NT2/D1 (cell line): ENCODE results near the gene NAT16.
A peak's percentile ranks its signal among the peaks of the same experiment; 100 is the strongest.

Source experiments
- DNase-seq: peaks from one replicate; pipeline ENCODE4 v3.0.0-alpha.2; 2011; ENCODE audit warnings: low read depth, low spot score
- H3K27me3 ChIP-seq: 2 replicates; pipeline ENCODE4 v1.6.0; 2011; ENCODE audit warnings: mild to moderate bottlenecking; ENCODE audit not compliant: insufficient read length, insufficient read depth
- H3K36me3 ChIP-seq: 2 replicates; pipeline ENCODE4 v1.6.1; 2011; ENCODE audit warnings: mild to moderate bottlenecking, low read length, mixed read lengths; ENCODE audit not compliant: insufficient read depth, insufficient read length
- H3K4me1 ChIP-seq: 2 replicates; pipeline ENCODE4 v1.5.1; 2011; ENCODE audit not compliant: insufficient read depth, insufficient read length
- H3K4me3 ChIP-seq: 2 replicates; pipeline ENCODE4 v1.5.1; 2011; ENCODE audit warnings: low read depth; ENCODE audit not compliant: insufficient read length
- H3K9ac ChIP-seq: 2 replicates; pipeline ENCODE4 v1.6.0; 2011; ENCODE audit warnings: low read depth; ENCODE audit not compliant: insufficient read length
- H3K9me3 ChIP-seq: 2 replicates; pipeline ENCODE4 v1.5.1; 2011; ENCODE audit warnings: mild to moderate bottlenecking, low read length; ENCODE audit not compliant: insufficient read depth
- SUZ12 ChIP-seq: IDR thresholded peaks from 2 replicates; pipeline ENCODE4 v1.6.1; 2011; ENCODE audit not compliant: insufficient read length, insufficient read depth; ENCODE audit errors: extremely low read depth
- YY1 ChIP-seq: IDR thresholded peaks from 2 replicates; pipeline ENCODE4 v1.6.1; 2011; ENCODE audit not compliant: insufficient read length, insufficient read depth
- ZNF274 ChIP-seq: IDR thresholded peaks from 2 replicates; pipeline ENCODE4 v1.6.1; 2011; ENCODE audit warnings: mild to moderate bottlenecking, low read depth, low read length

The NAT16 gene

DNA sequence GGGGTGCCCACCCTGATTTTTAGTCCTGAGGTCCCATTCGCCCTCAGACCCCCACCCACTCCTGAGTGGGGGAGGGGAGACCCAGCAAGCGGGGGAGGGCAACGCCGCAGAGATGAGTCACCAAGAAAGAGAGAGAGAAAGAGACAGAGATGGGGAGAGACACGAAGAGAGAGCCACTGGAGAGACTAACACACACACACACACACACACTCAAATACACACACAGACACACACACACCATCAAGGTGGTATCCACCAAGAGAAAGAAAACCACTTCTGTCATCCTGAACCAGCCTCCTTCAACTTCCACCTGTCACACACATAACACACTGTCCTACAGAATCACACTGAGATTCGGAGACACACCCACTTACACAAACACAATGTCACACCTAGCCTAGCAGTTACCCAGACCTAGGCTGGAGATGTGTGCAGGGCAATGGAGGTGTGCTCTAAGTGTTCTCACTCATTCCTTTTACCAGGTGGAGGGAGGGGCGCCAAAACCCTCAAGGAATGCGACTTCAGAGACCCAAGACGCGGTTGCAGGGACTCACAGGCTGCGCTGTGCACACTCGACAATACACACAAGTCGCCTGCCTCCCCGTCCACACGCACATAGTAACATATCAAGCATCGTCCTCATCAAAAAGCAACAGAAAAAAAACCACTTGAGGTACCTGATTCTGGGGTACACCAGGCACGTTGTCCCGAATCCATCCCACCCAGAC lies 10.8 kb downstream of the NAT16 start:
- TF ChIP-seq YY1 (no peak), SUZ12 (no peak), ZNF274 (no peak)
- H3K27me3 ChIP-seq = peaks cover 80% of the 10 kb centered on the region
- no peak for DNase-seq
- H3K4me3 ChIP-seq = peak overlapping the region; percentile 29
- no peaks in the 10 kb centered on the region for H3K9me3 ChIP-seq
- peaks cover 25% of the 10 kb centered on the region for H3K4me1 ChIP-seq
- no peaks in the 10 kb centered on the region for H3K36me3 ChIP-seq
- peak overlapping the region; percentile 58 for H3K9ac ChIP-seq

DNA sequence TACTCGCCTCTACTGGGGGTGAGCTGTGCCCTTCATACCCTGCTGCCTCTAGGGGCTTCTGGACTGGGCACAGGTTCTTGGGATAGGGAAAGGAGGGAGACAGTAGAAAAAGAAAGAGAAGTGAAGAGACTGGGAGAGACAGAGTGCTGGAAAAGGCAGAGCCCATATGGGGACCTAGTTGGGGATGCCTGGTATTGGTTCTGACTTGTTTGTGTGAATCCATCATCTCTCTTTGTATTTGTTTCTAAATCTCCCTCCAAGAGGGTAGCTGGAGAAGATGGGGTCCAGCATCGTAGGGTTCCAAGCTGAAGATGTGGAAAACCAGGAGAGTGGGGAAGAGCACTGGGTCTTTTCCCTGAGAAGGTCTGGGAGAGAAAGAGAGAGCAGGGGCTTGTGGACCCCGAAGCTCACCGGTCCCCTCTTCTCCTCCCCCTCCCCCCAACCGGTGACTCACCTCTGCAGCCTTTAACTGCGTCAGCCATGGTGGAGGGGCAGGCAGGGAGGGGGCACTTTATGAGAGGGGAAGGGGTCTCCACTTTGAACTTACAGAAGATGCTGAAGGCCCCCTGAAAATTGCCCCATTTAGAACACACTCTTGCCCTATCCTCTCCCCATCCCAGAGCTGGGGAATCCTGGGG lies 11.6 kb downstream of the NAT16 start:
- Histone ChIP-seq H3K4me1 (peaks cover 25% of the 10 kb centered on the region), H3K4me3 (no peak overlapping the region), H3K9ac (peak overlapping the region; percentile 11), H3K27me3 (peaks cover 72% of the 10 kb centered on the region), H3K9me3 (no peaks in the 10 kb centered on the region), H3K36me3 (no peaks in the 10 kb centered on the region)
- no peak for TF ChIP-seq ZNF274
- no peak for TF ChIP-seq SUZ12
- TF ChIP-seq YY1 = no peak
- DNase-seq = no peak

DNA sequence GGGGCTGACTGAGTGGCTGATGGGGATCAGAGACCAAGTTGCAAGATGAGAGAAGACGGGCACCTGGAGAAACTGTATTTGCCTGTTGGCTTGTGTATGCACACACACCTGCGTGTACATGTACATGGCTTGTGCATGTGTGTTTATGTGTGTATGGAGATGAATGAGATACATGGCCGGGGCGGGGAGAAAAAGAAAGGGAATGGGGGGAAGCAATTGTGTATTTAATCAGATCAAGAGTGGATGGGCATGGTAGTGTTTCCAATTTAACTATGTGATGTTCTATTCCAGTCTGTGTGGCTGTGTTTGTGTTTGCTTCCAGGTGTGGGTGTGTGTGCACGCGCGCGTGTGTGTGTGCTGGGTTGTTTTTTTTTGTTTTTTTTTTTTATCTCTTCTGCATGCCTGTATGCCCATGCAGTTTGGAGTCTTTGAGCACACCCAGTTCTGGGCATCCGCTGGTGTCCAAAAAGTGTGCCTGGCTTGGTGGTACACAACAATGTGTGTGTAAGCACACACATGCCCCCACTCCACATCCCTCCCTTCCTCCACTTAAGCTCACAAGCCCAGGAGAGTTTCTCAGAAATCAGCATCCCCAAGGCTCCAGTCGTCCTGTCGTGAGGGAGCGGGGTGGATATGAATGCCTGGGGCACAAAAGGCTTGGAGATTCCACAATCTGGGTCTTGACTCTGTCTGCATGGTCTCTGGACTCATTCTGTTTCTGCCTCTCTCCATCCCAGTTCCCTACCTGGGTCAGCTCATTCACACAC lies 12.3 kb downstream of the NAT16 start:
- Histone ChIP-seq H3K9me3 (no peaks in the 10 kb centered on the region), H3K36me3 (no peaks in the 10 kb centered on the region), H3K27me3 (peaks cover 65% of the 10 kb centered on the region), H3K4me3 (peak overlapping the region; percentile 32), H3K4me1 (peaks cover 23% of the 10 kb centered on the region), H3K9ac (peak overlapping the region; percentile 11)
- TF ChIP-seq SUZ12 = no peak
- TF ChIP-seq YY1 = no peak
- TF ChIP-seq ZNF274 = no peak
- DNase-seq = no peak

DNA sequence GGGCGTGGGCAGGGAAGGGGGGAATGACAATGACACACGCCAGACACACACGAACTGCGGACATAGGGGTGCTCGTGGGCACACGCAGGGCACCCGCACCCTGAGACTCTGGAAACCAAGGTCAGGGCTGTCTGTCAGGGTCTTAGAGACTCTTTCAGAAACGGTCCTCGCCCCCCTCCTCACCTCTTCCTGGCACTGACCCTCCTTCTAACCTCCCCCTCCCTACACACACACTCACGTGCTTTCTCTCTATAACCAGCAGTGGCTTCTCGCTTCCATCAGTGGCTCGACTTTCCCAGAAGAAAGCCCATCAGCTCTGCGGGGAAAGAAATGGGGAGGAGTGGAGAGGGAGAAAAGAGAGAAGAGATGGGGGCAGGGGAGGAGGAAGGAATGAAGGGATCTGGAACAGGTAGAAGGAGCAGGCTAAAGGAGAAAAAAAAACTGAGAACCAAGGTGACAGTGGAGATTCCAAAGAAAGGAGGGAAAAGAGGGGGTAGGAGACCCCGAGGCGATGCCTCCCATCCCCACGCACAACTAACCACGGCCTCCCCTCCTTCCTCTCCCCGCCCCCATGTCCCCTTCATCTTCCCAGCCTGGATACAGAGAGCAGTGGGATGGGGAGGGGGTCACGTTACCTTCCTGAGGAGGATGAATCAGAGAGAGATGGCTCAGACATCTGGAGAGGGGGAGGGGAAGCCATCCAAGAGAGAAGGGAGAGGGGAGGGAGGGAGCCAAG lies 13.0 kb downstream of the NAT16 start:
- TF ChIP-seq ZNF274 = no peak
- TF ChIP-seq SUZ12 = no peak
- no peak for TF ChIP-seq YY1
- peak; percentile 85 for DNase-seq
- Histone ChIP-seq H3K4me1 (peaks cover 15% of the 10 kb centered on the region), H3K9me3 (no peaks in the 10 kb centered on the region), H3K27me3 (peaks cover 58% of the 10 kb centered on the region), H3K4me3 (peak overlapping the region; percentile 34), H3K36me3 (no peaks in the 10 kb centered on the region), H3K9ac (peak overlapping the region; percentile 6)

DNA sequence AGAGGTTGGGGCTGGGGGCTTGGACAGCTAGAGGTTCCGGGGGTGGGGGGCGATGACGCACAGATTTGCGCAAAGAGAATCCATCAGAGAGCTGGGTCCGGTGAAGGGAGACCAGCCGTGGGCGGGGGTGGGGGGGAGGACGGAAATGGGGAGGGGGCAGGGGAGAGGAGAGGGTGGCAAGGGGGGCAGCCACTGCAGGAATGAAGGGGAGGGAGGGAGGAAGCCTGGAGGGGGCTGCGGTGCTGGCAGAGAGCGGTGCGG lies 13.5 kb downstream of the NAT16 start:
- peak overlapping the region; percentile 34 for H3K4me3 ChIP-seq
- no peaks in the 10 kb centered on the region for H3K9me3 ChIP-seq
- TF ChIP-seq SUZ12 = no peak
- no peak for TF ChIP-seq YY1
- no peak for TF ChIP-seq ZNF274
- peak overlapping the region; percentile 6 for H3K9ac ChIP-seq
- H3K36me3 ChIP-seq = no peaks in the 10 kb centered on the region
- peaks cover 53% of the 10 kb centered on the region for H3K27me3 ChIP-seq
- no peak for DNase-seq
- peaks cover 14% of the 10 kb centered on the region for H3K4me1 ChIP-seq

DNA sequence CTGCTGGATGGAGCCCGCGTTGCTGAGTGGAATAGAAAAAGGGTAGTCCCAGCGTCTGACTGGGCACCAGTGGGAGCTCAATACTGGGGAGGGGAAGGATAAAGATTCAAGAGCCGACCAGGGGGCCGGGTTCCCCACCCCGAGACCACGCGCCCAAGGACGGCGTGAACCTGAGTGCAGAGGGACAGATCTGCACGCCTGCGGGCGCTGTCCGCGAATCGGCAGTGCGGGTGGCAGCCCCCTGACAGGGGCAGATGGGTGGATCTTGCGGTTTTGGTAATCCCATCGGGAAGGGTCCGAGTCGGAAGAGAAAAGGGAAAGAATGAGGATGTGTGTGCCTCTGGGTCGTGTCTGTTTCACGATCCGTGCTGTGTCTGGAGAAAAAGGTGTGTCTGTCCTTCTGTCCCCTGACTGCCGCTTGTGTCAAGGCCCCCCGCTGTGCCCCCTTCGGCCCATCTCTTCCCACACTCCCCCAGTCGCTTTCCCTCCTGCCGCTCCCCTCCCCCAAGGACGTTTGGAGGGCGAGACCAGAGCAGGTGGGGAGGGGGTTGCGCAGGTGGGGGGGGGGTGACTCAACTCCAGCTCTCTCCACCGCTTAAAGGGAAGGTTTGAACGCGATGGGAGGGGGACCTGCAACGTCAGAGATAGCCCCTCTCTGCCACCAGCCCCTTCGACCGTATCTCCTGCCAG lies 14.0 kb downstream of the NAT16 start:
- Histone ChIP-seq H3K27me3 (peaks cover 48% of the 10 kb centered on the region), H3K4me3 (peak overlapping the region; percentile 49), H3K4me1 (peaks cover 11% of the 10 kb centered on the region), H3K9me3 (no peaks in the 10 kb centered on the region), H3K9ac (peak overlapping the region; percentile 61), H3K36me3 (no peaks in the 10 kb centered on the region)
- TF ChIP-seq ZNF274 (no peak), SUZ12 (no peak), YY1 (no peak)
- DNase-seq = no peak
